Activated CD4-positive, alpha-beta T cell treated with anti-CD3 and anti-CD28 coated beads, Interleukin-2, amount 50 U/mL, for 4 hours (primary cell): Measurements from ENCODE around the gene LEAP2.

Source experiments
- DNase-seq, 2 experiments: peaks; one replicate each; pipeline ENCODE4 v3.0.0-alpha.2; 2020

Gene LEAP2

DNA sequence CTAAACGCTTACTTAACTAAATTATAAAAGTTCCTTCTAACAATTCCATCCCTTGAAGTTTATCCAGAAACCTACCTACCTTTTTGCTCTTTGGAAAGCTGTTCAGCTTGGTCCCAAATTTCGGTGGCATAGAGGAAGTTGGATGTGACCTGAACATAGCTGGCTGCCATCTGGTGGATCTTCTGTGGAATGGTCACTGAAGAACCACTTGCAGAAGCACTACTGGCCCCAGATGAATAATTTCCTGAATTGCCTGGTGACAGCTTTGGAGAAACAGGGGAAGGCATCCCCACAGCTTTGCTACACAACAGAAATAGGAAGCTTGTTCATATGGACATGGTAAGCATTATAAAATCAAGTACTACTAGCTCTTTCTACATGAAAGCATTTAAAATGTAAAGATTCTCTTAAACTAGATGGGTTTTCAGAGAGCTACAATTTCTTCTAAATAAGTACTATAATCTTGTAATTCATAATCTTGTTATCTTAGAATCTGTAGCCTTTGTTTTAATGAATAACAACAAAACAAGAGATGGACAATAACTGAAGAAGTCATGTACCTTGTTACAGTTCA, 9.9 kb downstream of the LEAP2 start:
- peak in 1 of 2 experiments; percentile 7 for DNase-seq

- DNase-seq = no peak
Observed at GRCh38 chr5:132884548-132884947, 11.1 kb downstream of the LEAP2 start.

DNA sequence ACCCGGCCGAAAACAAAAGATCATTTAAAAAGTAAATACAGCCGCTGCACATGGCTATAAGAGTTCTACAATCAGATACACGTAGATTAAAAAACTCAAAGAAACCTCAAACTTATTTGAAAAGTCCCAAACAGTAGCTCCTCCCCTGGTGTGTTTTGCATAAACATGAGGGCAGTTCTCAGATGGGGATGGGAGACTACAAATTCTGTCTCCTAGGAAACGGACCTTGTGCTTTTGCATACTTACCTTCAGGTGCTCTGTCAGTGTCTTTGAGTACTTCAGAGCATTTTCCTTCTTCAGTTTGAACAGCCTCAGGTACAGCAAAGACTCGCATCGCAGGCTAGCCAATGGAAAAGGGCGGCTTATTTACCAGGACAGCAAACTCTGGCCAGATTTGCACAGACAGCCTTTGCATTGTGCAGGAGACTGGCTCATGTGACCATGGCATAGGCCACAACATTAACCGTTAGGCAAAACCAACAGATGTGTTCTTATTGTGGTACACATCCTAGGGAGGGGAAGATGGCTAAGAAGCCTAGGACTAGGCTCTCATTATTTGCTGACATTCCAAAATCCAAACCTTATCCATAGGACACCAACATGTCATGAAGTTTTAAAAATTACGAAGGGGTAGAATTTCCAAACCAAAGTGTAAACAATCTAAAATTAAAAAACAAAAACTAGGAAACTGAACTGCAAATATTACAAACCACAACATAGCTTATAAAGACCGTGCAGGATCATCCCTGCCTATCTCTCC, 12.8 kb downstream of the LEAP2 start:
- no peak for DNase-seq

DNA sequence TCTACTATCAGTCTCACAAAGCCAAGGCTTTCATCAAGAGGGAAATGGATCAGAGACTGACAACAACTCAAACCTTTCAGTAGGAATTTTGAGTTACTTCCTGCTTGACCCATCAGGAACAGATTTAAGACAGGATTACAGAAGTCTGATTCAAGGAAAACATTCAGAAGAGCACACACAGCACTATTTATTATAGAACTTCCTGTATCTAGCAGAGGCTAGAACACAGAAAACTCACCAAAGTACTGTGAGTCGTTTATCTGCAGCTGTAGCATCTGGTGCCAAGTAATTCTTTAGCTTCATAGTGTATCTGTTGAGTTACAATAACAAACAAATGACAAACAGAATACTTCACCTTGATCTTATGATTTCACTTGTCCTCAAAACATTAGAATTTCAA, 13.8 kb downstream of the LEAP2 start:
- no peak for DNase-seq

DNA sequence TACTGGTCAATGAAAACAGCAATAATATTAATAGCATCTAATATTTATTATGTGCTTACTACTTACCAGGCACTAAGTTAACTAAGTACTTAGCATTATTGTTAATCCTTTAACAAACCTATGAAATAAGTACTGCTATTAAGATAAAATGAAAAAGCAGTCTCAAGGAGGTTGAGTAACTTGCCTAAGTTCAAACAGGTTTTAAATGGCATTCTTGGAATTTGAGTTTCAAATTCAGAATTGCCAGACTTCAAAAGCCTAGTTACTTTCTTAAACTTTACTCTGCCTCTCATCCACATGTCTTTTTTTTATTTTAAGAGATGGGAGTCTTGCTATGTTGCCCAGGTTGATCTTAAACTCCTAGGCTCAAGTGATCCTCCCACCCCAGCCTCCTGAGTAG, 16.0 kb downstream of the LEAP2 start:
- no peak for DNase-seq

DNA sequence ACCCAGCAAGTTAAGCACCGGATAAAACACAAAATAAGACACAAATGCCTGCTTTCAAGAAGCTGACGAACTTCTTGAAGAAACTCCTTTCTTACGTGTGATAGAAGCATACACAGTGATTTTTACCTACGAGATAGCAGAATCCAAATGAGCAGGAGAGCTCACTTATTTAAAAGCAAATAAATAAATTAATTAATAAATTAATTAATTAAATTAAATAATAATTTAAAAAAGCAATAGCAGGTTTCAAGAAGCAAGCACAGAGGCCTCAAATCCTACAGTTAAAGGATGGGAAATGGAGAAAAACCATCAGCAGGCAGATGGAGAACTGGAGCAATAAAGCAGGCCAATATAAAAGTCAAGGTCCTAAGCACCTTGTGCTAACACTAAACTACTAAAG, 17.3 kb downstream of the LEAP2 start:
- no peak for DNase-seq

DNA sequence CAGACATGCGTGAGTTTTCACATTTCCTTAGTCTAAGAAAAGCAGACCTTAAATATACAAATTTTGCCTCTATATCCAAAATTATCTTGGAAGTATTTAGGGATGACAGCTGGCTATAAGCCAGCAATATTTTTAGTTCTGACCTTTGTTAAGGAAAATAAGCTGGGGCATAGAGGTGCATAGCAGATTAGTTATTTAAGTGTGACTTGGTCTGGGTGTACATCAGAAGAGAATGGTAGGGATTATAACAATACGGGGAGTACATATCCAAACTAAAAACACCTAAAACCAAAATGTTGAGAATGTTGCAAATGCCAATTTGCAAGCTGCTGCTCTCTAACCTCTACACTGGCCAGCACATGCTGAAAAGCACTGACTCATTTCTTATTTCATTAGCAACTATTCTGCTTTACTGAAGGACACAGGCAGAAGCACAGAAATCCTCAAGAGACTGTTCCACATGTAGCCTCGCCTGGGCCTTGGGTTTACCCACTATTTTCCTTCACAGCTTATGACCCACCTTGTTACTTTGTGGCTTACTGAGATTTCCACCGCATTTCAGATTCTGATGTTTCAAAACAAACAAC, 22.3 kb downstream of the LEAP2 start:
- no peak for DNase-seq

- no peak for DNase-seq
Observed at GRCh38 chr5:132896685-132897084, 23.2 kb downstream of the LEAP2 start.

DNA sequence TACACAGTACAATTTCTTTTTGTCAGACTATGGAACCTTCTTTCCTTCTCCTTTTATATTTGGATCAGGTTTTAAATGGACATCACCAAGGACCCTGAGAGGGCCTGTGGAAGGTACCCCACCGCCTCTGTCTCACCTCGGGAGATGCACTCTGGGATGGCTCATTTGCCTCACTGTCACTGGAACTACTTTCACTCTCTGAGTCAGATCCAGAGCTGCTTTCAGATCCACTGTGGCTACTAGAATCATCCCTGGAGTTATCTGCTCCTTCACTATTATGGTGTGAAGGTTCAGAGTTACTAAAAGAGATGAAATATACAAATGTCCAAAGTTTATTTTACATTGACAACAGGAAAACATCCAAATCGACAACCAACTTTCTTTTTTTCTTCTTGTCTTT, 24.6 kb downstream of the LEAP2 start:
- no peak for DNase-seq

DNA sequence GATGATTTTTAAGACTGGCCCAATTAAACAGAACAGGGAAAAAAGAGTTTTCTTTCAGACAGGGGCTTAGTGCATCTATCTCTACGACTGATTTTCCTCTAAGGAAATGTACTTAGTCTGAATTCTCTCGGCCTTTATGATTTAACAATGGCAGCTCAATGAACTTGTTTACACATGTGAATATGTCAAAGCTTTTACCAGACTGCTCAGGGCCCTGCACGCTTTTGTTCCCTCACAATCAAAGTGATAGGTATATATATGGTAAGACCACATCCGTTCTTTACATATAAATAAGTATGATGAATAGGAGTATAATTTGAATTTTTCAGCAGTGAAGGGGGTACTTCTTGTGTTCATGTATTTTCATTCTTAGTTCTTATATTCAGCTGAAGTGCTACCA, 27.6 kb downstream of the LEAP2 start:
- no peak for DNase-seq

GRCh38 chr5:132901730-132902129, 28.3 kb downstream of the LEAP2 start:
- no peak for DNase-seq

DNA sequence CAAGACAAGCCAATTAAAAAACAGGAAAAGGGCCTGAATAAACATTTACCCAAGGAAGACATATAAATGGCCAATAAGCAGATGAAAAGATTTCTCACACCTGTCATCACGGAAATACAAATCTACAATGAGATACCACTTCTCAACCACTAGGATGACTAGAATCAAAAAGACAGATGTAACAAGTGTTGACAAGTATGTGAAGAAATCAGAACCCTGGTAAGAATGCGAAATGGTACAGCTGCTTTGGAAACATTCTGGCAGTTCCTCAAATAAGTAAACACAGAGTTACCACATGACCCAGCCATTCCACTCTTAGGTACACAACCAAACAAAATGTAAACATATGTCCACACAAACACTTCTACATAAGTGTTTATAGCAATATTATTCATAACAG, 32.5 kb downstream of the LEAP2 start:
- no peak for DNase-seq

GRCh38 chr5:132907161-132907560, 33.7 kb downstream of the LEAP2 start:
- no peak for DNase-seq

DNA sequence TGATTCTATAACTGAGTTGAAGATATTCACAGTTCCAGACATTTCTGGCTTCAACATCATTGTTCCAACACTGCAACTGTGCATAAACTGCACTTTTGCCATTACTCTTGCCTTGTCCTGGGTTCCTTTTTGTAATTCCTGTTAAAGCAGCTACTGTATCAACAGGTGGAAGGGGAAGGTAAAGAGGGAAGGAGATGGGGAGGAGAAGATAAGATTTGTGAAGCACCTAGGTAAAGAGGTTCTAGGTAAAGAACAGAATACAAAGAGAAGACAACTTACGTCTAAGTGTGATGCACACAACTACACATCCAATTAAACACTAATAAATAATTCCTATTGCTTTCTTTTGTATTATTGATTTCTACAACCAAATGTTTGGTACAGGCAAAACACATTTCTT, 36.2 kb downstream of the LEAP2 start:
- DNase-seq = no peak

DNA sequence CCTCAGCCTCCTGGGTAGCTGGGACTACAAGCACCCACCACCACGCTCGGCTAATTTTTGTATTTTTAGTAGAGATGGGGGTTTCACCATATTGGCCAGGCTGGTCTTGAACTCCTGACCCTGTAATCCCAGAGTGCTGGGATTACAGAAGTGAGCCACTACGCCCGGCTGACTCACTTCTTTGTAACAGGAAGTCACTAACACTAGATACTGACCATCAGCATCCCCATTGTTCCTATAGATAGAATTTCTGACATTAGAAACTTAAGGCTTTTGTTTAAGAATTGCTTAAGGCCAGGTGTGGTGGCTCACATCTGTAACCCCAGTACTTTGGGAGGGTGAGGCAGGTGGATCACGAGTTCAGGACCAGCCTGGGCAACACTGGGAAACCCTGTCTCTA, 42.2 kb downstream of the LEAP2 start:
- no peak for DNase-seq

DNA sequence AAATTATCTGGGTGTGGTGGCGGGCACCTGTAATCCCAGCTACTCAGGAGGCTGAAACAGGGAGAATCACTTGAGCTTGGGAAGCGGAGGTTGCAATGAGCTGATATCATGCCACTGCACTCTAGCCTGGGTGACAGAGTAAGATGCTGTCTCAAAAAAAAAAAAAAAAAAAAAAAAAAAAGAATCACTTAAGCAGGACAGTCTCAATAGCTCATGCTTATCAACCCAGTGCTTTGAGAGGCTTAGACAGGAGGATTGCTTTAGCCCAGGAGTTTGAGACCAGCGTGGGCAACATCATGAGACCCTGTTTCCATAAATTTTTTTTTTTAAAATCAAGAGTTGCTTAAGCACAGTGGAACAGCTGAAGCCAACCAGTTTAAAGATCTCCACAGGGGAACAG, 42.6 kb downstream of the LEAP2 start:
- no peak for DNase-seq
